Ascending aorta (tissue), 2 donors: ENCODE results near the gene CD84. TPM values are rescaled to one million over a fixed set of nuclear protein-coding genes. Genes with fewer than 3 reads are reported as not detected.

Experiments
- DNase-seq, 2 donors: peaks; one replicate each; pipeline ENCODE4 v3.0.0-alpha.2; 2019; ENCODE audit warnings: low spot score in 2 of 2
- H3K27ac ChIP-seq, 2 donors: fragments of 200-600 bp; sonication (generic); one replicate each; pipeline ENCODE4 v1.5.1; 2016 to 2017; ENCODE audit warnings: mild to moderate bottlenecking in 1 of 2
- H3K27me3 ChIP-seq: fragments of 200-600 bp; sonication (generic); one replicate; pipeline ENCODE4 v1.5.1; 2017
- H3K36me3 ChIP-seq, 2 donors: fragments of 200-600 bp; sonication (generic); one replicate each; pipeline ENCODE4 v1.5.1; 2016
- H3K4me1 ChIP-seq, 2 donors: fragments of 200-600 bp; sonication (generic); one replicate each; pipeline ENCODE4 v1.5.1; 2016 to 2017; ENCODE audit warnings: mild to moderate bottlenecking in 1 of 2
- H3K4me3 ChIP-seq, 2 donors: fragments of 200-600 bp; sonication (generic); one replicate each; pipeline ENCODE4 v1.5.1; 2016 to 2017; ENCODE audit warnings: mild to moderate bottlenecking in 1 of 2
- H3K9me3 ChIP-seq, 2 donors: fragments of 200-600 bp; sonication (generic); one replicate each; pipeline ENCODE4 v1.5.1; 2016
- CTCF ChIP-seq, 3 experiments: fragments of 200-600 bp in 2 of 3; fragments of 450-650 bp in 1 of 3; sonication (generic) in 2 of 3; IDR thresholded peaks; one replicate each; pipeline ENCODE4 v1.5.1; 2016 to 2019; ENCODE audit warnings: antibody characterized with exemption in 3 of 3, mild to moderate bottlenecking in 1 of 3, moderate library complexity in 1 of 3
- intact Hi-C: fragments of 100-400 bp; cut with DNase I; formaldehyde crosslinking; loops from one replicate; pipeline ENCODE4 v1.15.1; 2023
- total RNA-seq: library from RNA; depleted of rRNA; stranded (reverse); fragments of >200 nt; gene quantifications from one replicate; pipeline ENCODE4 v1.1.0, GENCODE V29; 2016

CD84 gene
- total RNA-seq, 1 donor from 2014 or later = 1.1 TPM

DNA sequence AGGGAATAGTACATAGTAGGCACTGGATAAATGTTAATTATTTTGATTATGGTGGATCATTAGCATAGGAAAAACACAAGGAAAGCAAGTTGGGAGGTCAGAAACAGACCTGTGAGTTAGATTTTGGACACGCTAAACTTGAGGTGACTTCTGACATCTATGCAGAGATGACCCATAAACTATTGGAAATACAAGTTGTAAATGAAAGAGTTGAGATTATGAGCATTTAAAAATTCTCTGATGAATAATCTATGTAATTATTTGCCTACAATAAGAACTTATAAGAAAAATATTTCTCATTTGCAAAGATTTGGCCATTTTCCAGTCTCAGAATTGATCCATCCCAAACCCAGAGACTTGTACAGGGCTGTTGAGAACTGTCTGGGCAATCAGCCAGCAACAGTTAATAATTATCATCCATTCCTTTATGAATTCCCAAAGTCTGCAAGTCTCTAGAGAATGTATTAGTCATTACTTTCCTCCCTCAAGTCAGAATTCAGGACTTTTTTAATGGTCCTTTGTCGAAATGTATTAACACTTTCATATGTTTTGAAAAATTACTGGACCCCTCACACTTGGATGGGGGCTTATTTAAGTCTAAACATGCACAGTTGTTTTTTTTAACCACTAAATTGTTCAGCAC lies 36.9 kb downstream of the CD84 start:
- no peak overlapping the region for H3K27ac ChIP-seq
- no peaks in the 10 kb centered on the region for H3K27me3 ChIP-seq
- no peak overlapping the region for H3K4me3 ChIP-seq
- no peaks in the 10 kb centered on the region for H3K36me3 ChIP-seq
- DNase-seq = no peak
- H3K4me1 ChIP-seq = no peaks in the 10 kb centered on the region
- H3K9me3 ChIP-seq = no peaks in the 10 kb centered on the region
- TF ChIP-seq CTCF (IDR thresholded peaks at IDR 0.05) = no peak
- intact Hi-C loops = no loop called here

- H3K27me3 ChIP-seq = no peaks in the 10 kb centered on the region
- intact Hi-C loops = no loop called here
- H3K27ac ChIP-seq = no peak overlapping the region
- TF ChIP-seq CTCF (IDR thresholded peaks at IDR 0.05) = no peak
- no peak for DNase-seq
- no peaks in the 10 kb centered on the region for H3K36me3 ChIP-seq
- H3K9me3 ChIP-seq = no peaks in the 10 kb centered on the region
- H3K4me1 ChIP-seq = no peaks in the 10 kb centered on the region
- no peak overlapping the region for H3K4me3 ChIP-seq
These were observed 37.5 kb downstream of the CD84 start for GRCh38 chr1:160541622-160542302.

DNA sequence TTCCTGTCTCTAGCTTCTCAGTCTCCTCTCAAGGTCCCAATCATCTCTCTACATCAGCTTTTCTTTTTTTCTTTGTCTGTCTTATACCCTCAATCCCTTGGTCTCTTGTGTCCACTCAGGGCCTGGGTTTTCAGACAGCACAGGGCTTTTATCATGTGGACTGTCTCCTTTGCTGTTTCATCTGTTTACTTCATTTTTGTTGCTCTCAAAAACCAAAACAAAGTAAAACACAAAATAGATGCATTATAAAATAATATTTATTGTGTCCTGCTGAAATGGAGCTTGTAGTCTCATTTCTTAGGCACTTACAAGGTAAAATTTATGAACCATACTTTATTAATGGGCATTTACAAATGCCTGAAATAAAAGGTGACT lies 38.5 kb downstream of the CD84 start:
- H3K36me3 ChIP-seq = no peaks in the 10 kb centered on the region
- H3K4me1 ChIP-seq = no peaks in the 10 kb centered on the region
- no peaks in the 10 kb centered on the region for H3K27me3 ChIP-seq
- no peak overlapping the region for H3K4me3 ChIP-seq
- intact Hi-C loops = no loop called here
- H3K27ac ChIP-seq = no peak overlapping the region
- H3K9me3 ChIP-seq = no peaks in the 10 kb centered on the region
- TF ChIP-seq CTCF (IDR thresholded peaks at IDR 0.05) = no peak
- no peak for DNase-seq

- Histone ChIP-seq H3K4me1 (no peaks in the 10 kb centered on the region), H3K9me3 (peaks cover 0 to 1% of the 10 kb centered on the region in 2 donors), H3K4me3 (no peak overlapping the region), H3K36me3 (no peaks in the 10 kb centered on the region), H3K27me3 (no peaks in the 10 kb centered on the region), H3K27ac (no peak overlapping the region)
- no peak for TF ChIP-seq CTCF (IDR thresholded peaks at IDR 0.05)
- DNase-seq = no peak
- intact Hi-C loops = no loop called here
These were observed 39.1 kb downstream of the CD84 start for GRCh38 chr1:160539990-160540858.

GRCh38 chr1:160539684-160539989 lies 39.7 kb downstream of the CD84 start:
- TF ChIP-seq CTCF (IDR thresholded peaks at IDR 0.05) = no peak
- Histone ChIP-seq H3K27me3 (no peaks in the 10 kb centered on the region), H3K36me3 (no peaks in the 10 kb centered on the region), H3K9me3 (peaks cover 0 to 3% of the 10 kb centered on the region in 2 donors), H3K27ac (no peak overlapping the region), H3K4me3 (no peak overlapping the region), H3K4me1 (no peaks in the 10 kb centered on the region)
- DNase-seq = no peak
- intact Hi-C loops = no loop called here
